ENCODE results near the gene MTOR.
A peak's percentile ranks its signal among the peaks of the same experiment; 100 is the strongest.
"Not testable (repeated sequence)": the region's sequence is repeated elsewhere in the genome, so short reads cannot be mapped to it uniquely, and the experiment has no call there.

MTOR gene

GRCh38 chr1:11100149-11100493 is 162.2 kb downstream of the MTOR start:
- DNase-seq, result no peak

- DNase-seq, result peak; percentile 96
Observed at GRCh38 chr1:11099310-11100148, 162.8 kb downstream of the MTOR start, which contains the start of gene EXOSC10. Gene EXOSC10 (minus strand): TSS chr1:11099869. CDS start chr1:11099831, 38 bp downstream.

DNA sequence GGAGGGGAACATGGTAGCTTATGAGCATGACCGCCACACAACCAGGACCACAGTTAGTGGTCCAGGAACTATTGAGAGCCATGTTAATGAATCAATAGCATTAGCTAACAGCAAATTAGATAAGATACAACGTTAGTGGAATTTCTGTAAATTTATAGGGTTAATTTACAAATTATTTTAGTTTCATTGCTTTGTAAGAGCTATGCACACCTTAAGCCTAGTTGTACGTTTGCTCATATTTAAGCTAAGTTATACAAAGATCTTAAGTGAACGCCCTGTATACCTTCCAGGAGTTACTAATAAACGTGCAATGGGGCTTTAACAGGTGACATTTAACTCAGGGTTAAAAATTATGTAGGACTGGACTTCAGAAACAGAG is 163.4 kb downstream of the MTOR start:
- DNase-seq, result no peak

DNA sequence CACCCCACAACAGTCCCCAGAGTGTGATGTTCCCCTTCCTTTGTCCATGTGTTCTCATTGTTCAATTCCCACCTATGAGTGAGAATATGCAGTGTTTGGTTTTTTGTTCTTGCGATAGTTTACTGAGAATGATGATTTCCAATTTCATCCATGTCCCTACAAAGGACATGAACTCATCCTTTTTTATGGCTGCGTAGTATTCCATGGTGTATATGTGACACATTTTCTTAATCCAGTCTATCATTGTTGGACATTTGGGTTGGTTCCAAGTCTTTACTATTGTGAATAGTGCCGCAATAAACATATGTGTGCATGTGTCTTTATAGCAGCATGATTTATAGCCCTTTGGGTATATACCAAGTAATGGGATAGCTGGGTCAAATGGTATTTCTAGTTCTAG is 178.6 kb downstream of the MTOR start:
- DNase-seq, result not testable (repeated sequence)

GRCh38 chr1:11080931-11081330 is 181.4 kb downstream of the MTOR start:
- no peak for DNase-seq

DNA sequence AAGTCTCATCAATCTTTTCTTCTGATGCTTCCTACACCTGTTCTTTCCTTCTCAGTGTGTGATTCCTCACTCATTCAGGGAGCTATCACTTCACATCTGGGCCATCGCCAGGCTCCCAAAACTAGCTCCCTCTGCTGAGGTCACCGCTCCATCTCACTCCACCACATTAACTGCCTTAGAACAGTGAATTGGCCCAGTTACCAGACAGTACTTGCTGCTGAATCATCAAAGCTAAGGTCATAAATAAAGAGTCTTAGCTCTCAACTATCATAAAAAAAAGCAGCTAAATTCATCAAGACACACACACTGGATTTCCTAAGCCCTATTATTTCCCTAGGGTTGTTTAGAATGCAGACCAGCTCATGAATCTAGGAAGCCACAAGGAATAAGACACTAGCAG is 183.7 kb downstream of the MTOR start:
- no peak for DNase-seq

DNA sequence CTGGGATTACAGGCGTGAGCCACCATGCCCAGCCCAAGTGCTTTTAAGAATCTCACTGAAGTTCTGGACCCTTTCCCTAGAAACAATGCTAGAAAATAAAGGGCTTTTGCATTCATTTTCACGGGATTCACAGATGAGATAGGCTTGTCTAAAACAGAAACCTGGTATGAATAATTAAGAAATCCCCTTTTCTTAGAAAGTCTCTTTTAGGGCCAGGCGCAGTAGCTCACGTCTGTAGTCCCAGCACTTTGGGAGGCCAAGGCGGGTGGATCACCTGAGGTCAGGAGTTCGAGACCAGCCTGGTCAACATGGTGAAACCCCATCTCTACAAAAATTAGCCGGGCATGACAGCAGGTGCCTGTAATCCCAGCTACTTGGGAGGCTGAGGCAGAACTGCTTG is 189.0 kb downstream of the MTOR start:
- DNase-seq, result not testable (repeated sequence)

- DNase-seq, result no peak
Observed at GRCh38 chr1:11072216-11072917, 190.0 kb downstream of the MTOR start.

GRCh38 chr1:11071463-11072215 is 190.7 kb downstream of the MTOR start:
- DNase-seq, result no peak

GRCh38 chr1:11070876-11071275 is 191.5 kb downstream of the MTOR start:
- no peak for DNase-seq

GRCh38 chr1:11068600-11069473 is 193.5 kb downstream of the MTOR start:
- no peak for DNase-seq

- DNase-seq, result no peak
Observed at GRCh38 chr1:11067716-11068599, 194.4 kb downstream of the MTOR start.

- DNase-seq, result no peak
Observed at GRCh38 chr1:11065796-11066195, 196.6 kb downstream of the MTOR start.

DNA sequence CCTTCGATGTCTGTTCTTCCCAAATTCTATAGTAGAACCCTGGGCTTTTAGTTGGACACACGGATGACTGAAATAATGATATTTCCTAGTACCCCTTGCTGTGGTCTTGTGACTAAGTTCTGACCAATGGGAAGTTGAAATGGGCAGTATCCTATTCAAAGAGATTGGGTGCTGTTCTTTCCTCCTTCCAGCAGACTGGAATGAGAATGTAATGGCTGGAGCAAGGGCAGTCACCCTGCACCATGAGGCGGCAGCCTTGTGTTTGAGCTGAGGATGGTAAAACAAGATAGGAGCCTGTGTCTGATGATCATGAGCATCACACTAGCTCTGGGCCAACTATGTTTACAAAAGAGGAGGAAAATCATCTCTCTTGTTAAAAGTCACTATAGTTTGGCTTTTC is 197.4 kb downstream of the MTOR start:
- no peak for DNase-seq

- peak; percentile 70 for DNase-seq
Observed at GRCh38 chr1:11063937-11064537, 198.3 kb downstream of the MTOR start.

GRCh38 chr1:11062965-11063401 is 199.4 kb downstream of the MTOR start:
- DNase-seq, result peak; percentile 39

GRCh38 chr1:11061652-11062365 is 200.5 kb downstream of the MTOR start:
- DNase-seq, result peak; percentile 23

DNA sequence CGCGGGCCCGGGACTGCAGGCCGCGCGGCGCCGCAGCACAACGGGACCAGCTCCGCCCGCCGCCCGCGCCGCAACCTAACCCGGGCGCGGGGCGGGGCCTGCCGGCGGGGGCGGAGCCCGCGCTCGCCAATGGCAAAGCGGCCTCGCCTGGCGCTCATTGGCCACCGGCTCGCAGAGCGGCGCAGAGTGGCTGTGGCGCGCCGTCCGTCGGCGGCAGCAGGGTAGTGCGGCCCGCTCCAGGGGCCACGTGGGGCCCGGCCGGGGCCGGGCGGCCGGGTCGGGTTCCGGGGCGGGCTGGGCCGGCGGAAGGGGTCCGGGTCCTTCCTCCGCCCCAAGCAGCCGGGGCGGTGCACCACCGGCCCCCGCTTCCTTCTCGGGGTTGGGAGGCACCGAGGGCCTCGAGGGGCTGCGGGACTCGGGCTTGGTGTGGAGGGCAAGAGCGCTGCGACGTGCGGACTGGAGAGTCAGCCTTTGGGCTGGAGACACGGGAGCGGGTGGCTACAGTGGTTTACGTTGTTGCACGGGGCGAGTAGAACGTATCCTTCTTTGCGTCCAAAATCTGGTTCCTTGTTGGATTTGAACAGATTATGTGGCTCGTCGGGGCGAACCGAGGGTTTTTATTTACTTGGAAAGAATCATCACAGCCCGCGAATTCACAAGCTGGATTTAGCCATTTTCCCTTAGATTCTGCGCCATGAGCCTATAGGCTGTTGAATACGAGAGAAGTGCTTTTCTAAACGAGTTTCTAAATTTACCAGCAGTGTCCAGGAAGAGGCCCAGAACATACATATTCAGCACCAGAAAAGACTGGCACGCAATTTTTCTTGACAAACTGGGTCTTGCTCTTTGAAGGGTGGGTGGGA is 202.2 kb downstream of the MTOR start, which contains the start of gene SRM:
SRM (minus strand) TSS at position 51 of the 863 bp plus-strand sequence. CDS start 75 bp downstream, outside the sequence.
- peak; percentile 97 for DNase-seq
